SU-DHL-6 (cell line): ENCODE results near the gene NDUFA7.

ENCODE experiments used
- H2AFZ ChIP-seq: fragments of 200-600 bp; sonication (generic); 2 replicates; pipeline ENCODE4 v1.6.1; 2014; ENCODE audit warnings: low read depth, mild to moderate bottlenecking, moderate library complexity, mixed read lengths, antibody characterized with exemption, low read length; ENCODE audit not compliant: severe bottlenecking
- H3F3A ChIP-seq: fragments of 200-600 bp; shearing (Covaris generic); 2 replicates; pipeline ENCODE4 v1.6.0; 2016; ENCODE audit warnings: antibody characterized with exemption, mild to moderate bottlenecking; ENCODE audit not compliant: insufficient read depth
- H3K27ac ChIP-seq: fragments of 200-600 bp; sonication (generic); 2 replicates; pipeline ENCODE4 v1.5.1; 2016; ENCODE audit warnings: low read depth, mild to moderate bottlenecking, low read length, moderate library complexity, mixed read lengths
- H3K27me3 ChIP-seq: fragments of 200-600 bp; sonication (generic), shearing (Covaris generic); 2 replicates; pipeline ENCODE4 v1.6.0; 2014; ENCODE audit warnings: mild to moderate bottlenecking, low read length
- H3K36me3 ChIP-seq: fragments of 200-600 bp; sonication (generic); 2 replicates; pipeline ENCODE4 v1.6.1; 2014; ENCODE audit warnings: mild to moderate bottlenecking, low read length, mixed read lengths
- H3K4me2 ChIP-seq: fragments of 300-600, 200-600 bp; shearing (Covaris generic), sonication (generic); 2 replicates; pipeline ENCODE4 v1.6.0; 2014; ENCODE audit warnings: low read length, low read depth, mild to moderate bottlenecking; ENCODE audit not compliant: poor library complexity, severe bottlenecking
- H3K4me3 ChIP-seq: fragments of 200-600 bp; sonication (generic); 2 replicates; pipeline ENCODE4 v1.5.1; 2014; ENCODE audit warnings: antibody characterized with exemption, low read length, mild to moderate bottlenecking, mixed read lengths; ENCODE audit not compliant: insufficient read depth, poor library complexity, severe bottlenecking
- H3K79me2 ChIP-seq: fragments of 200-600 bp; sonication (generic); 2 replicates; pipeline ENCODE4 v1.6.1; 2014; ENCODE audit warnings: mild to moderate bottlenecking, low read length, moderate library complexity; ENCODE audit not compliant: insufficient read depth
- H3K9ac ChIP-seq: fragments of 200-600 bp; sonication (generic); 2 replicates; pipeline ENCODE4 v1.7.0; 2014; ENCODE audit warnings: mild to moderate bottlenecking, low read length
- H3K9me2 ChIP-seq: fragments of 200-600 bp; sonication (generic); replicated peaks from 2 replicates; pipeline ENCODE4 v1.6.1; 2014; ENCODE audit warnings: low read length; ENCODE audit not compliant: insufficient read depth
- H3K9me3 ChIP-seq: fragments of 200-600 bp; sonication (generic); 2 replicates; pipeline ENCODE4 v1.6.1; 2014; ENCODE audit warnings: low read length, mixed read lengths; ENCODE audit not compliant: insufficient read depth
- H4K20me1 ChIP-seq: fragments of 200-600 bp; sonication (generic); 2 replicates; pipeline ENCODE4 v1.6.1; 2014; ENCODE audit warnings: low read depth, mild to moderate bottlenecking, antibody characterized with exemption, low read length, moderate library complexity, mixed read lengths
- EZH2phosphoT487 ChIP-seq: fragments of 200-600 bp; sonication (generic), shearing (Covaris generic); conservative IDR thresholded peaks from 2 replicates; pipeline ENCODE4 v1.6.1; 2018; ENCODE audit warnings: mild to moderate bottlenecking, antibody characterized with exemption, low read length, moderate library complexity, mixed read lengths
- TF ChIP-seq, protein P1 (sequence below): fragments of 200-600 bp; sonication (generic); IDR thresholded peaks from one replicate; pipeline ENCODE4 v1.5.1; 2017; ENCODE audit warnings: antibody characterized with exemption, mild to moderate bottlenecking, low read length, moderate library complexity; ENCODE audit not compliant: insufficient read depth, poor library complexity, severe bottlenecking

NDUFA7 gene

DNA sequence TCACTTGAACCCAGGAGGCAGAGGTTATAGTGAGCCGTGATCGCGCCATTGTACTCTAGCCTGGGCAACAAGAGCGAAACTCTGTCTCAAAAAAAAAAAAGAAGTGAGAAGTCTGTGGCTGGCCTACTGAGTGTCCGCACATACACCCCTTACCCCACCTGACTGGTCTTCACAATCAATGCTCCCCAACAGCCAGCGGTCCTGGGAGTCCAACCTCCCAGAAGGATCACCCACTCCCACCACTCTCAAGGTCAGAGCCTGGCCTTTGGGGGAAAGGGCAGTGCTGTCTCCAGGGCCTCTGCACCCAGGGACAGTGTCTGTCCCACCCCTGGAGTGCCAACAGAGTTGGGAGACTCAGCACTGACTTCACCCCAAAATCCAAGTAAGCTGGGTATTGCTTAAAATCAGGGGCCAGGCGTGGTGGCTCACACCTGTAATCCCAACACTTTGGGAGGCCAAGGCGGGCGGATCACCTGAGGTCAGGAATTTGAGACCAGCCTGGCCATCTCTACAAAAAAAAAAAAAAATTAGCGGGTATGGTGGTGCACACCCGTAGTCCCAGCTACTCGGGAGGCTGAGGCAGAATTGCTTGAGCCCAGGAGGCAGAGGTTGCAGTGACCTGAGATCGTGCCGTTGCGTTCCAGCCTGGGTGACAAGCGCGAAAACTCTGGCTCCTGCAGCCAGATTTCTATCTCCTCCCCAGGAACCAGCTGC is 10.7 kb downstream of the NDUFA7 start:
- Histone ChIP-seq H3K79me2 (peaks cover 21% of the 10 kb centered on the region), H3K9ac (no peak overlapping the region), H4K20me1 (no peaks in the 10 kb centered on the region), H3K27me3 (no peaks in the 10 kb centered on the region), H3K27ac (no peak overlapping the region), H3F3A (no peaks in the 10 kb centered on the region), H3K4me3 (no peak overlapping the region), H3K9me3 (no peaks in the 10 kb centered on the region), H3K4me2 (no peak overlapping the region), H3K9me2 (no peaks in the 10 kb centered on the region), H2AFZ (no peak overlapping the region), H3K36me3 (no peaks in the 10 kb centered on the region)
- no peak for TF ChIP-seq EZH2phosphoT487
- TF ChIP-seq, protein P1, sequence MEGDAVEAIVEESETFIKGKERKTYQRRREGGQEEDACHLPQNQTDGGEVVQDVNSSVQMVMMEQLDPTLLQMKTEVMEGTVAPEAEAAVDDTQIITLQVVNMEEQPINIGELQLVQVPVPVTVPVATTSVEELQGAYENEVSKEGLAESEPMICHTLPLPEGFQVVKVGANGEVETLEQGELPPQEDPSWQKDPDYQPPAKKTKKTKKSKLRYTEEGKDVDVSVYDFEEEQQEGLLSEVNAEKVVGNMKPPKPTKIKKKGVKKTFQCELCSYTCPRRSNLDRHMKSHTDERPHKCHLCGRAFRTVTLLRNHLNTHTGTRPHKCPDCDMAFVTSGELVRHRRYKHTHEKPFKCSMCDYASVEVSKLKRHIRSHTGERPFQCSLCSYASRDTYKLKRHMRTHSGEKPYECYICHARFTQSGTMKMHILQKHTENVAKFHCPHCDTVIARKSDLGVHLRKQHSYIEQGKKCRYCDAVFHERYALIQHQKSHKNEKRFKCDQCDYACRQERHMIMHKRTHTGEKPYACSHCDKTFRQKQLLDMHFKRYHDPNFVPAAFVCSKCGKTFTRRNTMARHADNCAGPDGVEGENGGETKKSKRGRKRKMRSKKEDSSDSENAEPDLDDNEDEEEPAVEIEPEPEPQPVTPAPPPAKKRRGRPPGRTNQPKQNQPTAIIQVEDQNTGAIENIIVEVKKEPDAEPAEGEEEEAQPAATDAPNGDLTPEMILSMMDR, result no peak

DNA sequence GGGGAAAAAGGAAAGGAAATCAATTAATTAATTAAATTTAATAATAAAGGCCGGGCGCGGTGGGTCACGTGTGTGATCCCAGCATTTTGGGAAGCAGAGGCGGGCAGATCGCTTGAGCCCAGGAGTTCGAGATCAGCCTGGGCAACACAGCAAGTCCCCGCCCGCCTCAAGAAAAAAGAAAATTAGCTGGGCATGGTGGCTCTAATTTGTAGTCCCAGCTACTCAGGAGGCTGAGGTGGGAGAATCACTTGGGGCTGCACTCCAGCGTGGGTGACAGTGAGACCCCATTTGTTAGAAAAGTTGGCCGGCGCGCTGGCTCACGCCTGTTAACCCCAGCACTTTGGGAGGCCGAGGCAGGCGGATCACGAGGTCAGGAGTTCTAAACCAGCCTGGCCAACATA is 12.3 kb downstream of the NDUFA7 start:
- no peaks in the 10 kb centered on the region for H4K20me1 ChIP-seq
- H3K79me2 ChIP-seq, result peaks cover 26% of the 10 kb centered on the region
- peak overlapping the region; percentile 87 for H3K4me2 ChIP-seq
- H3K36me3 ChIP-seq, result no peaks in the 10 kb centered on the region
- H3K9ac ChIP-seq, result peak overlapping the region; percentile 87
- TF ChIP-seq EZH2phosphoT487, result no peak
- TF ChIP-seq, protein P1, result no peak
- H2AFZ ChIP-seq, result peak overlapping the region; percentile 72
- no peaks in the 10 kb centered on the region for H3K9me3 ChIP-seq
- peak overlapping the region; percentile 66 for H3K4me3 ChIP-seq
- H3F3A ChIP-seq, result no peaks in the 10 kb centered on the region
- H3K9me2 ChIP-seq, result no peaks in the 10 kb centered on the region
- H3K27me3 ChIP-seq, result no peaks in the 10 kb centered on the region
- peak overlapping the region; percentile 63 for H3K27ac ChIP-seq

DNA sequence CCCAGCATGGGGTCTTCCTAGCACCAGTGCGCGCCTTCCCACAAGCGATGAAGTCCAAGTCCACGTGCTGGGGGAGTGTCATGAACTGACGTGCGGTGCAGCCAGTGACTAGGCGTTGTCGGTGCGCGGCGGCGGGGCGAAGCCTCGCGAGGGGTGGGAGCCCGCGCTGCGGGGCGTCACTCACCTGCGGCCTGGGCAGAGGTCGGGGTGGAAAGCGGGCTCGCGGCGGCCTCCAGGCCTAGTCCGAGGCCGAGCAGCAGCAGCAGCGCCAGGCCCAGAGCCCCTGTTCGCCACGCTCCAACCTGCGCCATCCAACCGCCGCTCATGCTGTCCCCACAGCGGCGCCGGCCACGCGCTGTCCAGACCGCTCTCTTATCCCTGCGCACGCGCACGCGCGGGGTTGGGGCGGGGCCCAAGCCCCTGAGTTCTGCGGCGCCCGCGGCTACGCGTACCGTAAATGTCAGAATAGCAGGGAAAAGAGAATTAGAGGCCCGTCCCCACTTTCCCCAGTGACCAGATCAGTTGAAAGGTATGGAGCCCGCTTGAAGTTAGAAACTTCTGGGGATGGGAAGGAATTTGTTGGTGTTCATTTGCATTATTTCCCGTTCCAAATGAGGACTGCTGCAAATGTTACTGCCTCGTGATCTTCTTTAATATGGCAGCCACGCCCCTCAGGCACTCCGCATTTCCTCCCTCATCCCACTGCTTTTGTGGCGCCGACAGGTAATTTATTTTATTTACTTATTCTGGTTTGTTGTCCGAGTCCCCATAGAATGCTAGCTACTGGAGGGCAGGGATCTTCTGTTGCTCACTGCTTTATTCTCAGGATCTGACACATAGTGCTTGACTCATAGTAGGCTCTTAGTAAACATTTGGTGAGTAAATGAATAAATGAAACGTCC is 13.0 kb downstream of the NDUFA7 start, which contains the start of gene CD320:
Gene CD320 (minus strand): TSS at position 394 of the 902 bp plus-strand sequence. CDS start 68 bp downstream, at position 326.
- Histone ChIP-seq H3K4me3 (peak within 1 kb of the TSS; percentile 66), H3F3A (no peaks in the 10 kb centered on the region), H3K27me3 (no peaks in the 10 kb centered on the region), H3K4me2 (peak within 1 kb of the TSS; percentile 87), H3K27ac (peak within 1 kb of the TSS; percentile 63), H3K9me3 (no peaks in the 10 kb centered on the region), H2AFZ (peak within 1 kb of the TSS; percentile 72), H3K9ac (peak within 1 kb of the TSS; percentile 87), H3K9me2 (no peaks in the 10 kb centered on the region), H3K79me2 (peaks cover 26% of the 10 kb centered on the region), H3K36me3 (no peaks in the 10 kb centered on the region), H4K20me1 (no peaks in the 10 kb centered on the region)
- TF ChIP-seq, protein P1, result no peak
- TF ChIP-seq EZH2phosphoT487, result no peak
